Activated gamma-delta T cell (primary cell): ENCODE data around the gene P2RX2.

Source experiments
- DNase-seq: peaks from one replicate; lab custom pipeline; 2025; lab: John Stamatoyannopoulos, UW
- total RNA-seq, 2 donors: gene quantifications; one replicate each; lab custom pipeline; 2026; lab: John Stamatoyannopoulos, UW

Gene P2RX2
- total RNA-seq: 0 to 0.13 reads per million in 2 donors

DNA sequence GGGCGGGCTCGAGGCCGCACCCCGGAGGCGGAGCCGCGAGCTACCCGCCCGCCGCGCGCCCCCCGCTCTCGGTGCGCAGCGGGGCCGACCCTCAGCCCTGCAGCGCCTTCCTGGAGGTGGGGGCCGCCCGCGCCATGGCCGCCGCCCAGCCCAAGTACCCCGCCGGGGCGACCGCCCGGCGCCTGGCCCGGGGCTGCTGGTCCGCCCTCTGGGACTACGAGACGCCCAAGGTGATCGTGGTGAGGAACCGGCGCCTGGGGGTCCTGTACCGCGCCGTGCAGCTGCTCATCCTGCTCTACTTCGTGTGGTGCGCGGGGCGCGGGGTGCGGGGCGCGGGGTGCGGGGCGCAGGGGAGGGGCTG lies at the start of gene P2RX2:
Gene P2RX2, plus strand, starts transcription at position 94 of the 361 bp plus-strand sequence. Its CDS starts 41 bp downstream, at position 135.
- no peak for DNase-seq

DNA sequence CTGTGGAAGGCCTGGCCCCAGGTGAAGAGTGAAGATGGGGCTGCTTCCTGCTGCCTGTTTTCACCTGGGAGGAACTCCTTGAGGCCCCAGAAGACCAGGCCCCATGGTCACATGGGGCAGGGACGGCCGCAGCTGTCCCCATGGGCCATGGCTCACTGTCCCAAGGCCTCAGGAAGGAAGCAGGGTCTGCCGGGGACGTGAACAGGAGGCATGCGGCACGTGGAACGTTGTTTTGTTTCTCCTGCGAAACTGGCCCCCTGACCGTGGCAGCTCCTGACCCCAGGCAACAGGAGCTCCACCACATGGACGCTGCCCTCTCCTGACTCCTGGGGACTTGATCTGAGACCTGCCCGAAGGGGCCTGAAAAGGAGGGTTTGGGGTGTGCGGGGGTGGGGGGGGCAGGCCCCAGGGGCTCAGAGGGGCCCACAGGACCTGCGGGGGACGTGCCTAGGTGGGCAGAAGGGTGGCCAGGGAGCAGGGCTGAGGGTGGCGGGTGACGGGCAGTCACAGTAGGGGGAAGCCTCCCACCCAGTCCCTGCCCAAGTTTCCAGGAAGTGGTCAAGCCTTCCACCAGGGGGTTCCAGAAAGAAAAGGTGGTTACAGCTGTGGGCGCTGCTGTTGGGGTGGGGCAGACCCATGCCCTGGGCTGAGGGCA lies 49.6 kb upstream of the P2RX2 start:
- DNase-seq: no peak

DNA sequence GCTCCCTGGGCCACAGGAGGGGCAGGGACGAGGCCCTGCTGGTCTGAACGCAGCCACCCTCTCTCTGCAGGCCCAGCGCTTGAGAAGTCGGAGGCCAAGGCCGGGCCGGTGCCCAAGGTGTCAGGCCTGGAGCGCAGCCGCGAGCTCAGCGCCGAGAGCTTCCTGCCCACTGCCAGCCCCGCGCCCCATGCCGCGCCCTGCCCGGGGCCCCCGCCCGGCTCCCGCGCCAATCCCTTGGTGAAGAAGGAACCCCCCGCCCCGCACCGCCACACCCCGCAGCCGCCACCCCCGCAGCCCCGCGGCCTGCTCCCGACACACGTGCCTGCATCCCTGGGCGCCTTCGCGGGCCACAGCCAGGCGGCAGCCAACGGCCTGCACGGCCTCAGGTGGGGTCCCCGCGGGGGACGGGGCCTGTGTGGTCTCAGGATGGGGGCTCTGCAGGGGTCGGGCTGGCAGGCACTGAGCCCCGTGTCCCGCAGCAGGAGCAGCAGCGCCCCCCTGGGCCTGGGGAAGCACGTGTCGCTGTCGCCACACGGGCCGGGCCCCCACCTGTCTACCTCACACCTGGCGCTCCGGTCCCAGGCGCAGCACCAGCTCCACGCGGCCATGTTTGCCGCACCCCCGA lies 48.6 kb upstream of the P2RX2 start:
- no peak for DNase-seq

DNA sequence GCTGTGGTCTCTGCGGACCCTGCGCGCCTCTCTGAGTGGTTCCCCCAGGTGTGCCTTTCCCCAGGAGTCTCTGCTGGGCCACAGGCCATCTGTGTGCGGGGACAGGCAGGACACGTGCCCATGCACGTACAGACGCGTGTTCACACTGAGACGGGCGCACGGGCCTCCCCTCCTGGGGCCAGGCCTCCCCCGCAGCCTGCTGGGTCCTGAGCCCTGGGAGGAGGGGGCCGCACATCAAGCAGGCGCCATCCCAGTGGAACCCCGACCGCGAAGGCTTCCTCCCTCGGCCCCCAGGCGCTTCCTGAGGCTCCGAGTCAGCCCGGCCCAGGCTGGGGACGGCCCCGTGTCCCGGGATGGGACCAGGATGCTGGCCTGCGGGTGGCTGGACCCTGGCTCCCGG lies 47.9 kb upstream of the P2RX2 start:
- DNase-seq: no peak

DNA sequence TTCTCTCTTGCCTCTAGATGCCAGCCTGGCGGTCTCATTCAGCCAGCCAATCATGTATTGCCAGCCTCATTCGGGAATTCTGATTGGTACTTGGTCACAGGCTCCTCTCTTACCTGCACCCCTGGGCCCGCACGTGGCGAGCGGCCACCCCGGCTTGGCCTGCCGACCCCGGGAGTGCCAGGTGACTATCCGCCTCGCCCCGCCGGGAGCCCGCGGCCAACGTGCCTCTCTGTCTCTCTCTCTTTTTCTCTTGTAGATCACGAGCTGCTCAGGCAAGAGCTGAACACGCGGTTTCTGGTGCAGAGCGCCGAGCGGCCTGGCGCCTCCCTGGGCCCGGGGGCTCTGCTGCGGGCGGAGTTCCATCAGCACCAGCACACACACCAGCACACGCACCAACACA lies 47.5 kb upstream of the P2RX2 start:
- DNase-seq: no peak

DNA sequence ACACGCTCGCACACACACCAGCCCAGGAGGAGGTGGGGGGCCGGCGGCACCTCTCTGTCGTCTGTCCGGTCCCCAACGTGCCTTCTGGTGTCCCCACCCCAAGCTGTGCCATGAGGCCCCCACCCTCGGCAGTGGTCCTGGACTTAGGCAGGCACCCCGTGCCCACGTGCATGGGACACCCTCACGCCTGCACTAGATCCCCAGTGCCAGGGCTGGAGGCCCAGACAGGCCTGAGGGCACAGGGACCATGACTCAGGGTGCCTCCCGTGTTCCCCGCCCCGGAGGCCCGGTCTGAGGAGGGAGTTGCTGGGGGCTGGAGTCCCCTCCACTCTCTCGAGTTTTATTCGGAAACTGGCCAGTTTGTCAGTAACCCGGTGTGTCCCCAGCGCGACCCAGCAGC lies 47.0 kb upstream of the P2RX2 start:
- DNase-seq: no peak

DNA sequence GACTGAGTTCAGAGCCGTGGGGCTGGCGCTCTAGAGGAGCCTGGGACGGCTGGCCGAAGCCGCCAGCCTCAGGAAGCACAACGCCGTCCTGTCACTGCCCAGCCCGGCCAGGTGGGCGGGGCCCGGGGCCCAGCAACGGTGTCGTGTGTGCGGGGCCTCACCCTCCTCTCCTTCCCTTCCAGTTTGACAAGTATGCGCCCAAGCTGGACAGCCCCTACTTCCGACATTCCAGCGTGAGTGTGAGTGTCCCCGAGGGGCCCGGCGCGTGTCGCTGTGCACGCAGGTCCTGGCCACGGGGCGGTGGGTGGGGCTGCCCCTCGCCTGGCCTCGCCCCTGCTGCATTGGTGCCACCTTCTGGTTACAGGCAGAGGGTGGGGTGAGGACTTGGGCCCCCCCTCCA lies 46.5 kb upstream of the P2RX2 start:
- DNase-seq: no peak

DNA sequence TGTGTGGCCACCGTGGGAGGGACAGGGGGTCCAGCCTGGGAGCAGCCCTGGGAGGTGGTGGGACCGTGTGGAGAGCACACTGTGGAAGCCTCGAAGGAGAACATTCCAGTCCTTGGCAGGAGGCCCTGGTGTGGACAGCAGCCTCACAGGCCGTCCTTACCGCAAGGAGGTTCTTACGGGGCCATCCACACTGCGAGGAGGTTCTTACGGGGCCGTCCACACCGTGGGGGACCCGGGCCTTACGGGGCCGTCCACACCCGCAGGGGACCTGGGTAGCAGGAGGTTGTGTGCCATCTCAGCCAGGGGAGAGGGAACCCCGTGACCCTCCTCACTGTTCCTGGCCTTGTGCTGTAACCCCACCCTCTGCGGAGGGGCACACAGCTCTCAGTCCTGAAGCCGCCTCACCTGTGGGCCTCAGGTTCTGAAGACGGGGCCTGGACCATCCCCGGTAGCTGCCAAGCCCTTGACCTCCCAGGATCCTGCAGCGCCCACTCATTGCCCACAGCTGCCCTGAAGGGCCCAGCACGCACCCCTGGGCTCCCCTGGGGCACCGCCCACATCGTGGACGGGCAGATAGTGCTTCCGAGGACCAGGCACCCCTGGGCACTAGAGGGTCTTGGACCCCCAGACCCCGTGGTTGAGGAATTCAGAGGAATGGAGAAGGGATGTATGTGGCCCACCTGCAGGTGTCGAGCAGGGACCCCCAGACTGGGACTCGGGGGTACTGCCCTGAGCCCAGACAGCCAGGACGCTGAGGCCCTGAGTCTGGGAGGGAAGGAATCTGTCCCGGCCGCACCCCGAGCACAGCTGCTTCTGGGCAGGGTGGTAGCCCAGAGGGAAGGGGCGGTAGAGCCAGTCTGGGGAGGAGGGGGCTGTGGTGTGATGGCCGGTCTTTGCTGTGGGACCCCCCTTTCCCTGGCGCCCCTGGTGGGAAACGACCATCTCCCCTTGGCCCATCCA lies 45.5 kb upstream of the P2RX2 start:
- no peak for DNase-seq

DNA sequence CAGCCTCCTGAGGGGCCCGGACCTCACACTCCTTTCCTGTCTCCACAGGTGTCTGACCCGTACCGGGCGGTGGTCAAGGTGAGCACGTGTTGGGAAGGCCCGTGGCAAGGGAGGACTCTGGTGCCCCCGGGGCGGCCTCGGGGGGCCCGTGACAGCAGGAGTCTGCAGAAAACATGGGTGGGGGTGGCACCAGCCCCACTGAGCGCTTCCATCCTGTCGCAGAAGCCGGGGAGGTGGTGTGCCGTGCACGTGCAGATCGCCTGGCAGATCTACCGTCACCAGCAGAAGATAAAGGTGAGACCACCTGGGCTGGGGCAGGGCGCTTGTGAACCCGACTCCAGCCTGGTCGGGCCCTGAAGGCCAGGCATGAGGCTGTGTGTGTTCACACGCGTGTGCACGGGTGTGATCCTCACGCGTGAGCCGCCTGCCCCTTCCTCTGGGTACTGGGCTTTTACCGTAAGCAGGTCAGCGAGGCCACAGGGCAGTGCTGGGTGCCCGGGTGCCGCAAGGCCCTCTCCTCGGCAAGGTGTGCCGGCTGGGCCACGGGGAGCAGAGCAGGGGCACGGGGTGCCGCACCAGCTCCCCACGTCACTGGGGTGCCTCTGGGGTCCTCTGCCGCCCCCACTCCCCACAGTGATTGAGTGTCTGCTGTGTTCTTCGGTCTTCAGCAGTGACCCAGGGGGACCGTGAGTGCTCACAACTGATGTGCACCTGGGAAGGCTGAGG lies 44.1 kb upstream of the P2RX2 start:
- no peak for DNase-seq

DNA sequence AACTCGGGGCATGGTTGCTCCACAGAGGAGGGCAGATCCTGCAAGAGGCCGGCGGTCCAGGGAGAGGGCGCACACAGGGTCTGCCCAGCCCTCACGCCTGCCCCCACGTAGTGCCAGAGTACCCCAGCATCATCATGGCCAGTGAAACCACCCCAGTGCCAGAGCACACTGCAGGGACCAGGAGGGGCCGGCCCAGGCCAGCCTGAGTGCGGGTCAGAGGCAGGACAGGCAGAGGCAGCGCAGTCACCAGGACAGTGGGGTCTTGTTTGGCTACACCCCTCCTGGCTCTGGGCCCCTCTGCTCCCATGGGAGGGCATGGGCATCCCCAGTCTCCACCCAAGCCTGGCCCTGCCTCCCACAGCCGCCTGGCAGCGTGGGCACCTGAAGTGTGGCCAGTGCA lies 42.9 kb upstream of the P2RX2 start:
- DNase-seq: no peak

DNA sequence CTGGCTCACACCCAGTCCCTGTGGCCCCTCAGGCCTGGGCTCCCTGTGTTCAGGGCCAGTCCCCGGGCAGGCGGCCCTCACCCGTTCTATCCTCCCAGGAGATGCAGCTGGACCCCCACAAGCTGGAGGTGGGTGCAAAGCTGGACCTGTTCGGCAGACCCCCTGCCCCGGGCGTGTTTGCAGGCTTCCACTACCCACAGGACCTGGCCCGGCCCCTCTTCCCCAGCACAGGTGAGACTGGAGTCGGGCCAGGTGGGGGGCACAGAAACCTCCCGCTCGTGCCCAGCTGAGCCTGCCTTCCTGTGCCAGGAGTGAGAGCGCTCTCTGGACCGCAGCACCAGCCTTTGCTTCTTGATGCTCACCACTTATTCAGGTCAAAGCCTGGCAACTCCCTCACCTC lies 41.9 kb upstream of the P2RX2 start:
- no peak for DNase-seq

DNA sequence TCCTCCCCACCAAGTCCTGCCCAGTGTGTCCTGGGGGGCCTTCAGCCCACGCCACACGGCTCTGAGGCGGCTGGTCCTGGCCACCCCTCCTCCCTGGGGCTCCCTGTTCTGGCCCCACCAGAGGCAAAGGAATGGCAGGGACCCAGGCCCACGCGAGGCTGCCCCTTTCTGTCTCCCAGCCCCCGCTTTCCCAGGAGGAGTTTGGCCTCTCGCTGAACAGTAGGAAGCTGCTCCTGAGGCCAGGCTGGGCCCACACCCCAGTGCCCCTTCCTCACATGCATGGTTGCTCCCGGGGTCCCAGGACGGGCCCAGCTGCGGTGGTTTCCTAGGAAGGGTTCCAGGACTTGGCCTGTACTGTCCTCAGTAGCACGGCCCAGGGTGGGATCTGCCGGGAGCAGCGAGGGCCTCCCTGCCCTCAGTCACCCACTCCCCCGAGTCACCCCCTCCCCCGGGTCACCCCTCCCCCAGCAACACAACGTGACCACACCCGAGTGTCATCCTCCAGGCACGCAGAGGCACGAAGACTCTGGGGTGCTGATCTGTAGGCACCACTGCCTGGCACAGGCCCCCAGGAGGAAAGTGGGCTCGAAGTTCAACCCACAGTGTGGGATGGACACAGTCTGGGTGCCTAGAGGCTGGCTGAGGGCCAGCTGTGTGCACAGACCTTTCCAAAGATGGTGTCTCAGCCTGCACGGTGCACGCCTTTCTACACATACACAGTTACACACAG lies 41.2 kb upstream of the P2RX2 start:
- no peak for DNase-seq

DNA sequence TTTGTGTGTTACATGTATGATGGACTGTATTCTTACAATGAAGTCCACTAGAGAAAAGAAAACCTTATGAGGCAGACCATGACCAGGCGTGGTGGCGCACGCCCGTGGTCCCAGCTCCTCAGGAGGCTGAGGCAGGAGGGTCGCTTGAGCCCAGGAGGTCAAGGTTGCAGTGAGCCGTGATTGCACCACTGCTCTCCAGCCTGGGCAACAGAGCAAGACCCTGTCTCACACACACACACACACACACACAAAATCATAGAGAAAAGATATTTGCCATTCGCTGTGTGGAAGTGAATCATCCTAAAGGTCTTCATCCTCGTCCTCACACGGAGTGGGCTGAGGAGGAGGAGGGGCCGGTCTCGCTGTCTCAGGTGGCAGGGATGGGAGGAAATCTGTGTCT lies 40.5 kb upstream of the P2RX2 start:
- no peak for DNase-seq

DNA sequence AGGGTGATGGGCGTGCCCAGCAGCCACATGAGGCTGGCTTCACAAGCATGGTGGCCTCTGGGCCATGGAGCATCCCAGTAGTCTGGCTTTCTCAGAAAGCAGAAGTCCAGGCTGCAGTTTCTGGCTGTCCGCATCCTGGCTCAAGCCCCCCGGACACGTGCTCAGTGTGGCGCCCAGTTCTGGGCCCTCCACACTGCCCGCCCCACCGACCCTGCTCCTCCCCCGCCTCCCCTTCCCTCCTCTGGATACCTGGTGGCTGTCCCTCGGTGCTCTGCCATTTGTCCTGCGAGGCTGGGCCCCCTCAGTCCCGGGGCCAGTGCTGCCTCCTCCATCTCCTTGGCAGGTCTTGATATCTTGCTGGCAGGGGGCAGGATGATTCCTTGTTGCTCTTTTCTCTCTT lies 39.8 kb upstream of the P2RX2 start:
- no peak for DNase-seq

DNA sequence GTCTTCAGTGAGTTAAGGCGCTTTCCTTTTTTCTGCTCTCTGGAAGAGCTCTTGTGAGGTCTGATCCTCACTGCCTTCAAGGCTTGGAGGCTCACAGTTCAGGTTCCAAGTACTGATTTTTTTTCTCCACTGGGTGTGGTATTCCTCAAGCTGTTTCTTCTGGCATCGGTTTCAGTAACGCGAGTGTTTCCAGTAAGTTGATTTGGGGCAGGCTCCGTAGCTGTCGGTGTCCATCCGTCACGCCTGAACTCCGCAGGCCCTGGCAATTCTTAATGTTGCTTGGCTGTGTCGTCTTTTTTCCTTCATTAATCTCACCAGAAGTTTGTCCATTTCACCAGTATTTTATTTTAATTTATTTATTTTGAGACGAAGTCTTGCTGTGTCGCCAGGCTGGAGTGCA lies 38.8 kb upstream of the P2RX2 start:
- DNase-seq: no peak

DNA sequence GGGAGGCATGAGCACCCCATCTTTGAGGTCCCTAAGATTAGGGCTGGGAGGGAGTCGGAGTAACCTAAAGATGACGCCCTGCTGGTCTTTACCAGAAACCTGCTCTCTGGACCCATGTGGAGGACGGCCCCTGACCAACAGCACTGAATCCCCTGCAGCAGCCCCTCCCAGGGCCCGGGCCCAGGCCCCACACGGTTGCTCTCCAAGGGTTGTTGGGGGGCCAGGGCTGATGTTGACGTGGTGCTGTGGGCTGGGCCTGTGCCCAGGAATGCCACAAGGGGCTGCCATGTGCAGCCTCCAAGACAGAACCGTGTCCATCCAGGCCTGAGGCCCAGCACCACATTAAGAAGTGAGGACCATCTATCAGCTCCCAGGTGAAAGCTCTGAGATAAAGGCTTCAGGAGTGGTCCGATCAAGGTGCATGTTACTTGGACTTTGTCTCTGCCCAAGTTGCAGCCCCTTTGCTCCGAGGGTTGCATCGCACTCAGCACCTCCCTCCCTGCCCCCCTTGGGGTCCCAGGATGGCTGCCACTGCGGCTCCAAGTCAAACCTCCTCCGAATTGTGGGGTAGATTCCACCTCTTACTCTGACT lies 37.8 kb upstream of the P2RX2 start:
- no peak for DNase-seq

DNA sequence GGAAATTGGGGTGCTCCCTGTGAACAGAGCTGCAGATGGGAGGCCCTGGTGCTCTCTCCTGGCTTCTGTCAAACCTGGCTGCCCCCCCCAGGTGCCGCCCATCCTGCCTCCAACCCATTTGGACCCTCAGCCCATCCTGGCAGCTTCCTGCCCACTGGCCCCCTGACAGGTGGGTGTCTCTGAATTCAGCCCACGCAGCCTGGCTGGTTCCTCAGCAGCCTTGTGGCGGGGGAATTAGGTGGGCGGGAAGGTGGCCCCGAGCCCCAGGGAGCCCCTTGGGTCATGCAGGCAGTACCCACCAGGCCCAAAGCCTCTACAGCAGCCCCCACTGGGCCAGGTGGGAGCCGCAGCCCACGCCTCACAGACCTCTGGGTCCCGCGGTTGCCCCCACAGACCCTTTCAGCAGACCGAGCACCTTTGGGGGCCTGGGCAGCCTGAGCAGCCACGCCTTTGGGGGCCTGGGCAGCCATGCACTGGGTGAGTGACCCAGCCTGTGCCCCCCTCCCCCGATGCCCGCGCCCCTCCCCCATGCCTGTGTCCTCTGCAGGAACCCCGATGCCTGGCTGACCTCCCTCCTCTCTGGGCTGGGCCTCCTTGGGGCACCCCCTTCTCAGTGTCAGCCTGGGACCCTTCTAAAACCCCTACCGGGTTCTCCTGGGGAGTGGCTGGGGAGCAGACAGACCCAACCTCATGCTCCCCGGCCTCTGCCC lies 37.1 kb upstream of the P2RX2 start:
- DNase-seq: no peak

DNA sequence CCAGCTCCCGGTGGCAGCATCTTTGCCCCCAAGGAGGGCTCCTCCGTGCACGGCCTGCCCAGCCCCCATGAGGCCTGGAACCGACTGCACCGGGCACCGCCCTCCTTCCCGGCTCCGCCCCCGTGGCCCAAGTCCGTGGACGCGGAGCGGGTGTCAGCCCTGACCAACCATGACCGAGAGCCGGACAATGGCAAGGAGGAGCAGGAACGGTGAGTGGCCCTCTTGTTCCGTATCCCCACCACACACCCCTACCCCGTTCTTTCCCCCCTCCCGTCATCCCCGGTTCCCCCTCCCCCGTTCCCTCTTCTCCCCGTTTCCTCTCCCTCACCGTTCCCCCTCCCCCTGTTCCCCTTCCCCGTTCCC lies 36.5 kb upstream of the P2RX2 start:
- DNase-seq: no peak

DNA sequence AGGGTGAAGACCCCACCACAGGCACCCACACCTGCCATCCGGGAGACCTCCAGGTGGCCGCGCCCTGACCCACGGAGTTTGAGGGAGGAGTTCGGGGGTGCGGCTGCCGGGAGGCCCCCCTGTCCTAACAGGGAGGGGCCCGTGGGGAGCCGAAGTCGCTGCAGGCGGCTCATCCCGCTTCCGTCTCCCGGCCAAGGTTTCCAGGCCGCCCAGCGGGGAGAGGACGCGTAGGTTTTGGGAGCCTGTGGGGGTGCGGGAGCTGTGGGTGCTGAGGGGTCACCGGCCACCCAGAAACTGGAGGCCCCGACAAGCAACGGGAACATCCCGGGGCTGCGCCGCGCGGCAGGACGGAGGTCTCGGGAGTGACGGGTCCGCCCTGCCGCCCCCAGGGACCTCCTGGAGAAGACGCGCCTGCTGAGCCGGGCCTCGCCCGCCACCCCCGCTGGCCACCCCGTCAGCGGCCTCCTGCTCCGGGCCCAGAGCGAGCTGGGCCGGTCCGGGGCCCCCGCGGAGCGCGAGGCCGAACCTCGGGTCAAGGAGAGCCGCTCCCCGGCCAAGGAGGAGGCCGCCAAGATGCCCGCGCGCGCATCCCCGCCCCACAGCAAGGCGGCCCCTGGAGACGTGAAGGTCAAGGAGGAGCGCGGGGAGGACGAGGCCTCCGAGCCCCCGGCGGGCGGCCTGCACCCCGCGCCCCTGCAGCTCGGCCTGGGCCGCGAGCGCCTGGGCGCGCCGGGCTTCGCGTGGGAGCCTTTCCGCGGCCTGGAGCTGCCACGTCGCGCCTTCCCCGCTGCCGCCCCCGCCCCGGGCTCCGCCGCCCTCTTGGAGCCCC lies 35.8 kb upstream of the P2RX2 start:
- DNase-seq: no peak

DNA sequence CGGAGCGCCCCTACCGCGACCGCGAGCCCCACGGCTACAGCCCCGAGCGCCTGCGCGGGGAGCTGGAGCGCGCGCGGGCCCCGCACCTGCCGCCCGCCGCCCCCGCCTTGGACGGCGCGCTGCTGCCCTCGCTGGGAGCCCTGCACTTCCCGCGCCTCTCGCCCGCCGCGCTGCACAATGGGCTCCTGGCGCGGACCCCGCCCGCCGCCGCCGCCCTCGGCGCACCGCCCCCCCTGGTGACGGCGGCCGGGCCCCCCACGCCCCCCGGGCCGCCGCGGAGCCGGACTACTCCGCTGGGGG lies 35.2 kb upstream of the P2RX2 start:
- DNase-seq: no peak
